ENCODE results near the gene GAB4.
"Not testable (repeated sequence)": the region's sequence is repeated elsewhere in the genome, so short reads cannot be mapped to it uniquely, and the experiment has no call there.

DNA sequence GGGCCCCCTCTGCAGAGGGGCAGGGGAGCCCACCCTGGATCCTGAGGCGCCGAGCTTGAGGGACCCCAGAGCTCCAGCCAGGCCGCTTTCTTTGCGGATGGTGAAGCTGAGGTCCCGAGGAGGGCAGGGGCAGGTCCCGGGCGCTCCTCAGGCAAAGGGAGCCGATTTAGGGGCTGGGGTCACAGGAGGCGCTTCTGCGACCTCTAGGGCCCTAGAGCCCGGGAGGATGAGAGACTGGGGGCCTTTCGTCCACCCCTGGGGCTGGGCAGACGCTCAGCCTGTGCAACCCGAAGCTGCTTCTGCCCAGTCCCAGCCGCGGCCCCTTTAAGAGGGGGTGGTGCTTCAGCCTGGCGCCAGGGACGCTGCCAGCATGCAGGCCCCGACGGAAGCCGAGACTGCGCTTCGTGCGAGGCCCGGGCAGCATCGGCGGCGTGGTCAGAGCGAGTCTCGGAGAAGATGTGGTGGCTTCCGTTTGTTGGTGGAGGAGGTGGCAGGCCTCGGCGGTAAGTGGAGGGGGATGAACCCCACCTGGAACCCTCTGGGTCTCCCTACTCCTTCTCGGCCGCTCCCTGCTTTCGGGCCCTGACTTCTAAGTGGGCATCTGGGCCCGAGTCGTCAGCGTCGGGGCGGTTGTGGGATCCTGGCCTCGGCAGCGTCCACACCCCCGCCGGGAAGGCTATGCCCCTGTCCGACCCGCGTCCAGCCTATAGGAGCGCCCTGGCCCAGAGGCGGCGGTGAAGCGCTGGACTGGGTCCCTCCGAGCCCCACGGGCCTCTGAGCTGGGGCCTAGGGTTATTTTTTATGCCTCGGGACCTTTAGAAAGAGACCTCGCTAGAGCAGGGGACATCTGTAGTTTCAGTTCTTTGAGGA, 29.1 kb upstream of the GAB4 start:
- TF ChIP-seq, protein P1, sequence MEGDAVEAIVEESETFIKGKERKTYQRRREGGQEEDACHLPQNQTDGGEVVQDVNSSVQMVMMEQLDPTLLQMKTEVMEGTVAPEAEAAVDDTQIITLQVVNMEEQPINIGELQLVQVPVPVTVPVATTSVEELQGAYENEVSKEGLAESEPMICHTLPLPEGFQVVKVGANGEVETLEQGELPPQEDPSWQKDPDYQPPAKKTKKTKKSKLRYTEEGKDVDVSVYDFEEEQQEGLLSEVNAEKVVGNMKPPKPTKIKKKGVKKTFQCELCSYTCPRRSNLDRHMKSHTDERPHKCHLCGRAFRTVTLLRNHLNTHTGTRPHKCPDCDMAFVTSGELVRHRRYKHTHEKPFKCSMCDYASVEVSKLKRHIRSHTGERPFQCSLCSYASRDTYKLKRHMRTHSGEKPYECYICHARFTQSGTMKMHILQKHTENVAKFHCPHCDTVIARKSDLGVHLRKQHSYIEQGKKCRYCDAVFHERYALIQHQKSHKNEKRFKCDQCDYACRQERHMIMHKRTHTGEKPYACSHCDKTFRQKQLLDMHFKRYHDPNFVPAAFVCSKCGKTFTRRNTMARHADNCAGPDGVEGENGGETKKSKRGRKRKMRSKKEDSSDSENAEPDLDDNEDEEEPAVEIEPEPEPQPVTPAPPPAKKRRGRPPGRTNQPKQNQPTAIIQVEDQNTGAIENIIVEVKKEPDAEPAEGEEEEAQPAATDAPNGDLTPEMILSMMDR (IDR thresholded peaks at IDR 0.05; ENCODE audit: extremely low read depth in 1 of 2, insufficient read depth in 1 of 2, low read depth in 1 of 2, low read length in 2 of 2): not testable (repeated sequence)
- not testable (repeated sequence) for TF ChIP-seq POLR2A (IDR thresholded peaks at IDR 0.05; ENCODE audit: low read depth, low read length); POLR2AphosphoS5 (IDR thresholded peaks at IDR 0.05; ENCODE audit: insufficient read depth, low read depth, low read length); EZH2 (IDR thresholded peaks at IDR 0.05; ENCODE audit: borderline replicate concordance, low read depth, low read length, severe bottlenecking); GATA2 (IDR thresholded peaks at IDR 0.05; ENCODE audit: insufficient read depth, insufficient read length, low read depth, low read length); MYC (IDR thresholded peaks at IDR 0.05; ENCODE audit: low read depth, low read length); JUN (IDR thresholded peaks at IDR 0.05; ENCODE audit: borderline replicate concordance, insufficient read depth, insufficient read length, low read depth)
- TF ChIP-seq, protein P2, sequence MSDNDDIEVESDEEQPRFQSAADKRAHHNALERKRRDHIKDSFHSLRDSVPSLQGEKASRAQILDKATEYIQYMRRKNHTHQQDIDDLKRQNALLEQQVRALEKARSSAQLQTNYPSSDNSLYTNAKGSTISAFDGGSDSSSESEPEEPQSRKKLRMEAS (IDR thresholded peaks at IDR 0.05; ENCODE audit: insufficient read depth, insufficient read length): not testable (repeated sequence)
